Measurements from ENCODE around the gene TRIM32.

Gene TRIM32

GRCh38 chr9:116656501-116656971 lies 30.6 kb upstream of the TRIM32 start:
- Histone ChIP-seq H3K9me3 (ENCODE audit: insufficient read depth, low read depth, low read length) (no peaks in the 10 kb centered on the region), H3K4me1 (ENCODE audit: insufficient read depth, low read length, poor library complexity, severe bottlenecking) (no peaks in the 10 kb centered on the region), H3K79me2 (ENCODE audit: insufficient read depth, low read length) (no peaks in the 10 kb centered on the region), H3K4me3 (ENCODE audit: low read length, poor library complexity, severe bottlenecking) (no peak overlapping the region), H3K36me3 (ENCODE audit: insufficient read depth, low read length) (no peaks in the 10 kb centered on the region), H3F3A (ENCODE audit: low read depth) (no peaks in the 10 kb centered on the region), H2AFZ (ENCODE audit: low read length) (no peak overlapping the region), H3K27me3 (ENCODE audit: insufficient read depth, low read length, poor library complexity, severe bottlenecking) (no peaks in the 10 kb centered on the region), H4K20me1 (ENCODE audit: insufficient read depth, low read length, poor library complexity, severe bottlenecking) (no peaks in the 10 kb centered on the region), H3K9ac (ENCODE audit: low read depth, low read length, poor library complexity, severe bottlenecking) (no peak overlapping the region), H3K9me2 (replicated peaks; ENCODE audit: low read depth, low read length) (no peaks in the 10 kb centered on the region), H3K4me2 (ENCODE audit: low read depth, low read length, poor library complexity, severe bottlenecking) (no peak overlapping the region)
- TF ChIP-seq, protein P1, sequence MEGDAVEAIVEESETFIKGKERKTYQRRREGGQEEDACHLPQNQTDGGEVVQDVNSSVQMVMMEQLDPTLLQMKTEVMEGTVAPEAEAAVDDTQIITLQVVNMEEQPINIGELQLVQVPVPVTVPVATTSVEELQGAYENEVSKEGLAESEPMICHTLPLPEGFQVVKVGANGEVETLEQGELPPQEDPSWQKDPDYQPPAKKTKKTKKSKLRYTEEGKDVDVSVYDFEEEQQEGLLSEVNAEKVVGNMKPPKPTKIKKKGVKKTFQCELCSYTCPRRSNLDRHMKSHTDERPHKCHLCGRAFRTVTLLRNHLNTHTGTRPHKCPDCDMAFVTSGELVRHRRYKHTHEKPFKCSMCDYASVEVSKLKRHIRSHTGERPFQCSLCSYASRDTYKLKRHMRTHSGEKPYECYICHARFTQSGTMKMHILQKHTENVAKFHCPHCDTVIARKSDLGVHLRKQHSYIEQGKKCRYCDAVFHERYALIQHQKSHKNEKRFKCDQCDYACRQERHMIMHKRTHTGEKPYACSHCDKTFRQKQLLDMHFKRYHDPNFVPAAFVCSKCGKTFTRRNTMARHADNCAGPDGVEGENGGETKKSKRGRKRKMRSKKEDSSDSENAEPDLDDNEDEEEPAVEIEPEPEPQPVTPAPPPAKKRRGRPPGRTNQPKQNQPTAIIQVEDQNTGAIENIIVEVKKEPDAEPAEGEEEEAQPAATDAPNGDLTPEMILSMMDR (conservative IDR thresholded peaks at IDR 0.05; ENCODE audit: low read length), result no peak
- TF ChIP-seq EZH2phosphoT487 (IDR thresholded peaks at IDR 0.05; ENCODE audit: borderline replicate concordance), result no peak

- Histone ChIP-seq H2AFZ (ENCODE audit: low read length) (no peak overlapping the region), H3K36me3 (ENCODE audit: insufficient read depth, low read length) (no peaks in the 10 kb centered on the region), H3K4me1 (ENCODE audit: insufficient read depth, low read length, poor library complexity, severe bottlenecking) (no peaks in the 10 kb centered on the region), H3F3A (ENCODE audit: low read depth) (no peaks in the 10 kb centered on the region), H3K4me3 (ENCODE audit: low read length, poor library complexity, severe bottlenecking) (no peak overlapping the region), H3K27me3 (ENCODE audit: insufficient read depth, low read length, poor library complexity, severe bottlenecking) (no peaks in the 10 kb centered on the region), H3K9me2 (replicated peaks; ENCODE audit: low read depth, low read length) (no peaks in the 10 kb centered on the region), H3K9ac (ENCODE audit: low read depth, low read length, poor library complexity, severe bottlenecking) (no peak overlapping the region), H4K20me1 (ENCODE audit: insufficient read depth, low read length, poor library complexity, severe bottlenecking) (no peaks in the 10 kb centered on the region), H3K4me2 (ENCODE audit: low read depth, low read length, poor library complexity, severe bottlenecking) (no peak overlapping the region), H3K79me2 (ENCODE audit: insufficient read depth, low read length) (no peaks in the 10 kb centered on the region), H3K9me3 (ENCODE audit: insufficient read depth, low read depth, low read length) (no peaks in the 10 kb centered on the region)
- TF ChIP-seq, protein P1 (conservative IDR thresholded peaks at IDR 0.05; ENCODE audit: low read length), result no peak
- TF ChIP-seq EZH2phosphoT487 (IDR thresholded peaks at IDR 0.05; ENCODE audit: borderline replicate concordance), result no peak
Observed at GRCh38 chr9:116656977-116657376, 30.1 kb upstream of the TRIM32 start.

DNA sequence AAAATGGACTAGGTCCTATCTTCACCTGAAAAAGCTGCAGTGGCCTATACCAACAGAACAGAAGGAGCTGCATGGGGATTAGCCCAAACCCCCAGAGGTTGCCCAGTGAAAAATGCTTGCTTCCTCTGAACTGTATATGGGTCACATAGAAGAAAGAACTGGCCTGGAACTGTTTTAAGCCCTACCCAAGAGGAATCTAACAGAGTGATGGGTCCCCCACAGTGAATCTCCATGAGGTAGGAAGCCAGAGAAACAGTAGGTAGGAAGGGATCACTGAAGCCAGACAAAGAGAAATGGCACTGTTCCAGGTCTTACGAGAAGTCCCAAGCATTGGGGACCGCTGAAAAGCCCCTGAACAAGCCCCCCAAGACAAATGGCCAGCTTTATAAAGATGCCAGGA lies 28.8 kb upstream of the TRIM32 start:
- TF ChIP-seq EZH2phosphoT487 (IDR thresholded peaks at IDR 0.05; ENCODE audit: borderline replicate concordance), result no peak
- TF ChIP-seq, protein P1 (conservative IDR thresholded peaks at IDR 0.05; ENCODE audit: low read length), result no peak
- no peaks in the 10 kb centered on the region for H4K20me1 ChIP-seq (ENCODE audit: insufficient read depth, low read length, poor library complexity, severe bottlenecking)
- no peaks in the 10 kb centered on the region for H3K79me2 ChIP-seq (ENCODE audit: insufficient read depth, low read length)
- H3K9ac ChIP-seq (ENCODE audit: low read depth, low read length, poor library complexity, severe bottlenecking), result no peak overlapping the region
- no peaks in the 10 kb centered on the region for H3F3A ChIP-seq (ENCODE audit: low read depth)
- no peak overlapping the region for H3K4me2 ChIP-seq (ENCODE audit: low read depth, low read length, poor library complexity, severe bottlenecking)
- H3K36me3 ChIP-seq (ENCODE audit: insufficient read depth, low read length), result no peaks in the 10 kb centered on the region
- no peak overlapping the region for H3K4me3 ChIP-seq (ENCODE audit: low read length, poor library complexity, severe bottlenecking)
- H2AFZ ChIP-seq (ENCODE audit: low read length), result no peak overlapping the region
- no peaks in the 10 kb centered on the region for H3K9me3 ChIP-seq (ENCODE audit: insufficient read depth, low read depth, low read length)
- H3K4me1 ChIP-seq (ENCODE audit: insufficient read depth, low read length, poor library complexity, severe bottlenecking), result no peaks in the 10 kb centered on the region
- H3K27me3 ChIP-seq (ENCODE audit: insufficient read depth, low read length, poor library complexity, severe bottlenecking), result no peaks in the 10 kb centered on the region
- no peaks in the 10 kb centered on the region for H3K9me2 ChIP-seq (replicated peaks; ENCODE audit: low read depth, low read length)

All from Loucy (cell line).